ENCODE measurements around the gene ANKRD29.
"Not testable (repeated sequence)": the region's sequence is repeated elsewhere in the genome, so short reads cannot be mapped to it uniquely, and the experiment has no call there.

The ANKRD29 gene

DNA sequence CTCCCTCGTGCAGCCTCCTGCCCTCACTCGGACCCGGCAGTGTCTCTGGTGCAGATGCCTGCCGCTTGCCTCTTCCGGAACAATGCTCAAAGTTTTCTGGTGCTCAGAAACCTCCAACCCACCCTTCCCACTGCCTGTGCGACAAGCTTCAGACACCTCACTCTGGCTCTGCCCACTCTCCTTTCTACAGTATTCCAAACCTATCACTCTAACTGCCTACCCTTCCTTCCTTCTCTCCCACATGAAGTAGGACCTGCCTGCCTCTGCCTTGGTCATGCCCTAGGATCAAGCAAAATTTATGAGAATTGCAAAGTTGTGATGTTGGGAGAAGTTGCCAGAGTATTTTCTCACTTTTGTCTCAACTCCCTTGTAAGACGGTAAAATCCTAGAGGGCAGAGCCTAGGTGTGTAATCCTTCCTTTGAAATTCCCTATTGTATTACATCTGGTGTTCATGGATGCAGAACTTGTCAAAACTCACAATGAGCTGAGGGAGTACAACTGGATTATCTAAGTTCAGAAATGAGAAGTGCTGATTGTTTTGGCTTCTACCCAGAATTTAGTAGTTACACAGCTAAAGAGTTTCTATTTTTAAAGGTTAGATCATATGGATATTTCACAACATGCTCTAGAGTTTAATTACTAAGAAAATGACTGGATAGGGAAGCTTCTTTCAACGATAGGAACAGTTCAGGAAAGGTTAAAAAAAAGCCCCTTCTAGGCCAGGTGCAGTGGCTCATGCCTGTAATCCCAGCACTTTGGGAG is 83.6 kb downstream of the ANKRD29 start:
- no peak overlapping the region for H4K5ac ChIP-seq (ENCODE audit: low read length)
- no peaks in the 10 kb centered on the region for H3K27me3 ChIP-seq (ENCODE audit: insufficient read depth, low read length, poor library complexity)
- H3K79me2 ChIP-seq (ENCODE audit: control insufficient read depth, insufficient read depth, low read length) = peaks cover 42% of the 10 kb centered on the region
- H3K4me3 ChIP-seq (ENCODE audit: low read length) = no peak overlapping the region
- no peak overlapping the region for H2BK120ac ChIP-seq (ENCODE audit: low read depth, low read length)
- H3K4me1 ChIP-seq (ENCODE audit: control insufficient read depth, low read depth, low read length) = peaks cover 2% of the 10 kb centered on the region
- H2AK5ac ChIP-seq (ENCODE audit: low read length) = no peak overlapping the region
- H3K23ac ChIP-seq (ENCODE audit: low read length) = no peak overlapping the region
- H3K18ac ChIP-seq (ENCODE audit: low read length) = no peak overlapping the region
- H3K27ac ChIP-seq (ENCODE audit: low read depth, low read length) = no peak overlapping the region
- no peak overlapping the region for H4K8ac ChIP-seq (ENCODE audit: low read depth, low read length)
- no peak overlapping the region for H2BK5ac ChIP-seq (ENCODE audit: low read length)
- H3K56ac ChIP-seq (ENCODE audit: low read length) = no peak overlapping the region
- no peak overlapping the region for H3K4ac ChIP-seq (ENCODE audit: low read depth, low read length)
- H3K4me2 ChIP-seq (ENCODE audit: low read length) = no peak overlapping the region
- peaks cover 30% of the 10 kb centered on the region for H3K79me1 ChIP-seq (ENCODE audit: low read length)
- no peak for DNase-seq
- H3K9ac ChIP-seq (ENCODE audit: low read length) = no peak overlapping the region
- H2BK15ac ChIP-seq (replicated peaks; ENCODE audit: low read depth) = no peak overlapping the region
- WGBS (ENCODE audit: extremely low coverage, insufficient coverage, low lambda C conversion rate) = no CpG with 5 or more reads among the region's 8 CpGs
- H3K36me3 ChIP-seq (ENCODE audit: control insufficient read depth, insufficient read depth, low read length) = peaks cover 4% of the 10 kb centered on the region

DNA sequence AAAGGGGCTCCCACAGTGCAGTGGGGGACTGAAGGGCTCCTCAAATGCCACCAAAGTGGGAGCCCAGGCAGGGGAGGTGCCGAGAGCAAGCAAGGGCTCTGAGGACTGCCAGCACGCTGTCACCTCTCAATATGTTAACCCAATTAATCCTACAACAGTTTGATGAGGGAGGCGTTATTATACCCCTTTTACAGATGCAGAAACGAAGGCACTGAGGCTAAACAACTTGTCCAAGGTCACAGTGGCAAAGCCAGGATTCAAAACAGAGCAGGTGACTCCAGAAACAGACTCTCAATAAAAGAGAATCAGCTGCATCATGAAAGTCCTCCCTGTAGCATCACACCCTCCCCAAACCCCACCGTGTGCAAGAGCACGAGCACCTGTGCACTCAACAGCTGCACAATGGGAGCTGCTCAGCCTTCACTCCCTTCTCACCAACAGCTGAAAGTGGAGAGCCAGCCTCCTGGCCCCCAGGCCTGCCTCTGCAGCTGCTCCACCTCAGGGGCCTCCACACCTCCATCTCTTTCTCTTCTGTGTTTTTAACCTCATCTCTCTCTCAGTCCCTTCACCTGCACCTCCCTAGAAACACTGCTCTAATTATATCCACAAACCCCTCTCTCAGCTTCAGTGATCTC is 84.5 kb downstream of the ANKRD29 start:
- no peak overlapping the region for H3K56ac ChIP-seq (ENCODE audit: low read length)
- no peaks in the 10 kb centered on the region for H3K27me3 ChIP-seq (ENCODE audit: insufficient read depth, low read length, poor library complexity)
- H3K9ac ChIP-seq (ENCODE audit: low read length) = no peak overlapping the region
- H2BK5ac ChIP-seq (ENCODE audit: low read length) = no peak overlapping the region
- peaks cover 39% of the 10 kb centered on the region for H3K79me2 ChIP-seq (ENCODE audit: control insufficient read depth, insufficient read depth, low read length)
- no CpG with 5 or more reads among the region's 6 CpGs for WGBS (ENCODE audit: extremely low coverage, insufficient coverage, low lambda C conversion rate)
- H2BK15ac ChIP-seq (replicated peaks; ENCODE audit: low read depth) = no peak overlapping the region
- no peak overlapping the region for H2BK120ac ChIP-seq (ENCODE audit: low read depth, low read length)
- H4K8ac ChIP-seq (ENCODE audit: low read depth, low read length) = no peak overlapping the region
- H3K4ac ChIP-seq (ENCODE audit: low read depth, low read length) = no peak overlapping the region
- H4K5ac ChIP-seq (ENCODE audit: low read length) = no peak overlapping the region
- DNase-seq = no peak
- H3K27ac ChIP-seq (ENCODE audit: low read depth, low read length) = no peak overlapping the region
- peaks cover 32% of the 10 kb centered on the region for H3K79me1 ChIP-seq (ENCODE audit: low read length)
- no peak overlapping the region for H2AK5ac ChIP-seq (ENCODE audit: low read length)
- H3K23ac ChIP-seq (ENCODE audit: low read length) = no peak overlapping the region
- no peak overlapping the region for H3K4me3 ChIP-seq (ENCODE audit: low read length)
- peaks cover under 1% of the 10 kb centered on the region for H3K4me1 ChIP-seq (ENCODE audit: control insufficient read depth, low read depth, low read length)
- no peak overlapping the region for H3K4me2 ChIP-seq (ENCODE audit: low read length)
- peaks cover 4% of the 10 kb centered on the region for H3K36me3 ChIP-seq (ENCODE audit: control insufficient read depth, insufficient read depth, low read length)
- H3K18ac ChIP-seq (ENCODE audit: low read length) = no peak overlapping the region

DNA sequence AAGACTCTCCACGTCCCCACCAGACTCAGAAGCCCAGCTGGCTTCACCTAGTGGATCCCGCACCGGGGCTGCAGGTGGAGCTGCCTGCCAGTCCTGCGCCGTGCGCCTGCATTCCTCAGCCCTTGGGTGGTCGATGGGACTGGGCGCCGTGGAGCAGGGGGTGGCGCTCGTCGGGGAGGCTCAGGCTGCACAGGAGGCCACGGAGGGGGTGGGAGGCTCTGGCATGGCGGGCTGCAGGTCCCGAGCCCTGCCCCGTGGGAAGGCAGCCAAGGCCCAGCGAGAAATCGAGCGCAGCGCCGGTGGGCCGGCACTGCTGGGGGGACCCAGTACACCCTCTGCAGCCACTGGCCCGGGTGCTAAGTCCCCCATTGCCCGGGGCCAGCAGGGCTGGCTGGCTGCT is 85.2 kb downstream of the ANKRD29 start:
- not testable (repeated sequence) for H2BK5ac ChIP-seq (ENCODE audit: low read length); H3K27ac ChIP-seq (ENCODE audit: low read depth, low read length); H3K18ac ChIP-seq (ENCODE audit: low read length); H2AK5ac ChIP-seq (ENCODE audit: low read length); H3K4ac ChIP-seq (ENCODE audit: low read depth, low read length); H4K5ac ChIP-seq (ENCODE audit: low read length); H2BK120ac ChIP-seq (ENCODE audit: low read depth, low read length); DNase-seq; H3K9ac ChIP-seq (ENCODE audit: low read length); H3K36me3 ChIP-seq (ENCODE audit: control insufficient read depth, insufficient read depth, low read length); H3K4me2 ChIP-seq (ENCODE audit: low read length); H3K4me1 ChIP-seq (ENCODE audit: control insufficient read depth, low read depth, low read length); H3K27me3 ChIP-seq (ENCODE audit: insufficient read depth, low read length, poor library complexity); H2BK15ac ChIP-seq (replicated peaks; ENCODE audit: low read depth); H3K4me3 ChIP-seq (ENCODE audit: low read length); H3K23ac ChIP-seq (ENCODE audit: low read length); H4K8ac ChIP-seq (ENCODE audit: low read depth, low read length); H3K56ac ChIP-seq (ENCODE audit: low read length)
- WGBS (ENCODE audit: extremely low coverage, insufficient coverage, low lambda C conversion rate) = no CpG with 5 or more reads among the region's 24 CpGs
- H3K79me1 ChIP-seq (ENCODE audit: low read length) = peaks cover 30% of the 10 kb centered on the region
- H3K79me2 ChIP-seq (ENCODE audit: control insufficient read depth, insufficient read depth, low read length) = peaks cover 32% of the 10 kb centered on the region

DNA sequence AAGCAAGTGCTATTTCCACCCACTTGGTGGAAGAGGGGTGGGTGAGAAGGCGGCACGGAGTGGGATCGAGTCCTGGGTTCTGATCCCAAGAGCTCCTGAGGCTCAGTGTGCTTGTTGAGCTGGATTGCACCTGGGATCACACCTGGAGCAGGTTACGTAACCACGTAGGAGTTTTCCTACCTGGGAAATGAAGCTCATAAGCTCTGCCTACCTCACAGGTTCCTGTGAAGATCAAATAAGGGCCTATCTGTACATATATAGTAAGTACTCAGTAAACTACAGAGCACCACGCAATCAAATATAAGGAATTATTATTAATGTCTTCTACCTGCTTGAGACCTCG is 87.4 kb downstream of the ANKRD29 start:
- no peak overlapping the region for H3K4ac ChIP-seq (ENCODE audit: low read depth, low read length)
- H3K79me1 ChIP-seq (ENCODE audit: low read length) = peaks cover 21% of the 10 kb centered on the region
- no peak overlapping the region for H2BK120ac ChIP-seq (ENCODE audit: low read depth, low read length)
- H3K9ac ChIP-seq (ENCODE audit: low read length) = no peak overlapping the region
- no peak overlapping the region for H3K18ac ChIP-seq (ENCODE audit: low read length)
- H3K79me2 ChIP-seq (ENCODE audit: control insufficient read depth, insufficient read depth, low read length) = peaks cover 18% of the 10 kb centered on the region
- no CpG with 5 or more reads among the region's 7 CpGs for WGBS (ENCODE audit: extremely low coverage, insufficient coverage, low lambda C conversion rate)
- H4K5ac ChIP-seq (ENCODE audit: low read length) = no peak overlapping the region
- no peak overlapping the region for H3K56ac ChIP-seq (ENCODE audit: low read length)
- H3K4me1 ChIP-seq (ENCODE audit: control insufficient read depth, low read depth, low read length) = no peaks in the 10 kb centered on the region
- H3K27ac ChIP-seq (ENCODE audit: low read depth, low read length) = no peak overlapping the region
- no peak overlapping the region for H2BK5ac ChIP-seq (ENCODE audit: low read length)
- no peak overlapping the region for H4K8ac ChIP-seq (ENCODE audit: low read depth, low read length)
- H3K23ac ChIP-seq (ENCODE audit: low read length) = no peak overlapping the region
- no peak for DNase-seq
- no peak overlapping the region for H2AK5ac ChIP-seq (ENCODE audit: low read length)
- H3K36me3 ChIP-seq (ENCODE audit: control insufficient read depth, insufficient read depth, low read length) = peaks cover 5% of the 10 kb centered on the region
- no peaks in the 10 kb centered on the region for H3K27me3 ChIP-seq (ENCODE audit: insufficient read depth, low read length, poor library complexity)
- H3K4me3 ChIP-seq (ENCODE audit: low read length) = no peak overlapping the region
- no peak overlapping the region for H2BK15ac ChIP-seq (replicated peaks; ENCODE audit: low read depth)
- H3K4me2 ChIP-seq (ENCODE audit: low read length) = no peak overlapping the region

DNA sequence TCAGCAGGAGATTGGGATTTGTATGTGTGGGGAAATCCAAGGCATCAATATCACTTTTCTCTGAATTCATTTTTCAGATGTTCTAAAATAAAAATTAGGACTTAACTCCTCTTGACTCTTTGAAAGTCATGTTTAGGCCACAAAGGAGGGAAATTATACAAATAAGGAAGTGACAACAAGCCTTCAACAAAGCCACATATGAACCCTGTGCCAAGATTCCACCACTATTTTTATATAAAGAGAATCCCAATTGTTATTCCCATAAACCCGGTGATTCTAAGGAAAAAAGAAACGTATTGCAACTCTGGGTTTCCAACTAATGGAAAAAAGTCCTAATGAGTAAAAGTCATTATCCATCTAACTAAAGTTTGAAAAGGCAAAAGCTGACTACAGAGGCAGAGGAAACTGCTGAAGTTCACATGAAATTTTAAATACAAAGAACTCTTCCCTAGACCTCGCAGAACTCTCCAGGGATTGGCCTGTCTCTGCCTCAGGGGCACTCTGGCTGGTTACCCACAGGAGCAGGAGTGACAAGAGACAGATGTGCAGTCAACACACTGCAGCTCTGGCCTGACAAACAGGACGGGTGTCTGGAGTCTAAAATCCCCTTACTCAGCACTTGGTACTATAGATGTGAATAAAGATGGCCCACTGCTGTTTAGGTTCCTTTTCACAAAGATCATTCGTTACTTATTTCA is 88.0 kb downstream of the ANKRD29 start:
- H3K79me1 ChIP-seq (ENCODE audit: low read length) = peaks cover 18% of the 10 kb centered on the region
- peaks cover 14% of the 10 kb centered on the region for H3K79me2 ChIP-seq (ENCODE audit: control insufficient read depth, insufficient read depth, low read length)
- WGBS (ENCODE audit: extremely low coverage, insufficient coverage, low lambda C conversion rate) = no CpG with 5 or more reads among the region's 5 CpGs
- H3K4me3 ChIP-seq (ENCODE audit: low read length) = no peak overlapping the region
- no peak overlapping the region for H4K5ac ChIP-seq (ENCODE audit: low read length)
- no peak overlapping the region for H3K56ac ChIP-seq (ENCODE audit: low read length)
- H3K23ac ChIP-seq (ENCODE audit: low read length) = no peak overlapping the region
- H3K4me1 ChIP-seq (ENCODE audit: control insufficient read depth, low read depth, low read length) = no peaks in the 10 kb centered on the region
- no peak overlapping the region for H3K18ac ChIP-seq (ENCODE audit: low read length)
- DNase-seq = peak; percentile 42
- no peak overlapping the region for H3K27ac ChIP-seq (ENCODE audit: low read depth, low read length)
- no peak overlapping the region for H2BK15ac ChIP-seq (replicated peaks; ENCODE audit: low read depth)
- H3K4ac ChIP-seq (ENCODE audit: low read depth, low read length) = no peak overlapping the region
- H2BK120ac ChIP-seq (ENCODE audit: low read depth, low read length) = no peak overlapping the region
- no peak overlapping the region for H4K8ac ChIP-seq (ENCODE audit: low read depth, low read length)
- no peak overlapping the region for H3K9ac ChIP-seq (ENCODE audit: low read length)
- no peaks in the 10 kb centered on the region for H3K27me3 ChIP-seq (ENCODE audit: insufficient read depth, low read length, poor library complexity)
- no peak overlapping the region for H2AK5ac ChIP-seq (ENCODE audit: low read length)
- no peak overlapping the region for H3K4me2 ChIP-seq (ENCODE audit: low read length)
- H3K36me3 ChIP-seq (ENCODE audit: control insufficient read depth, insufficient read depth, low read length) = peaks cover 6% of the 10 kb centered on the region
- H2BK5ac ChIP-seq (ENCODE audit: low read length) = no peak overlapping the region

Data from mesendoderm (in vitro differentiated cells).